Activated CD4-positive, alpha-beta T cell treated with anti-CD3 and anti-CD28 coated beads for 4 hours (primary cell): Measurements from ENCODE around the gene CTNNA2.

ENCODE experiments used
- DNase-seq, 2 donors: peaks; one replicate each; pipeline ENCODE4 v3.0.0-alpha.2; 2020

The CTNNA2 gene

DNA sequence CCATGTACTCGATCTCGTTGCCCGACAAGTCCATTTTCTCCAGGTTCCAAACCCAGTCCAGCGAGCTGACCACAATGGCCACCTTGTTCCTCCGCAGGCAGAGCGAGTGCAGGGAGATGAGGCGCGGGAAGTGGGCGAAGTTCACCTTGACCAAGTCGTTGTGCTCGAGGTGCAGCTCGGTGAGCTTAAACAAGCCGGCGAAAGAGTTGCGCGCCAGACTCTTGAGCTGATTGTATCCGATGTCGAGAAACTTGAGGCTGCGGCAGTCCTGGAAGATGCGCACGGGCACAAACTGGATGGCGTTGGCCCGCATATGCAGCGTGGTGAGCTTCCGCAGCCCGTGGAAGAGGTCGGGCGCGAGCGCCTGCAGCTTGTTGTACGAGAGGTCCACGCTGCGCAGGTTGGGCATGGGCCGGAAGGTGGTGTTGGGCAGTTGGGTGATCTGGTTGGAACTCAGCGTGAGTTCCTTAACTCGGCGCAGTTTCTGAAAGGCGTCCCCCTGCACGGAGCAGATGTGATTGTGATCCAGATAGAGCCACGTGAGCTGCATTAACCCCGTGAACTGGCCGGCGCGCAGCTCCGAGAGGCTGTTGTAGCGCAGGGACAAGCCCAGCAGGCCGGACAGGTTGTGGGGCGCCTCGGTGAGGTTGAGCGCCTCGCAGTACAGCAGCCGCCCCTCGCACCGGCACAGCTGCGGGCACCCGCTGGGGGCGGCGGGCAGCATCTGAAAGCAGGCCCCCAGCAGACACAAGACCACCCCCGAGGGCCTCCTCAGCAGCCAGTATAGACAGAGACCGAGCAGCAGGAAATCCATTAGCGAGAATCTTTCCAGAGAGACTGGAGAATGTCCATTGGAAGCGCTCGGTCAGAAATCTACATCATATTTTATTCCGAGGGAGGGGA, 790.4 kb downstream of the CTNNA2 start:
- no peak for DNase-seq

GRCh38 chr2:80303909-80304837, 791.3 kb downstream of the CTNNA2 start, which contains the start of gene LRRTM1:
TSS of gene LRRTM1 (minus strand) at chr2:80304752. CDS start at chr2:80303819, 933 bp downstream.
- DNase-seq = no peak

DNA sequence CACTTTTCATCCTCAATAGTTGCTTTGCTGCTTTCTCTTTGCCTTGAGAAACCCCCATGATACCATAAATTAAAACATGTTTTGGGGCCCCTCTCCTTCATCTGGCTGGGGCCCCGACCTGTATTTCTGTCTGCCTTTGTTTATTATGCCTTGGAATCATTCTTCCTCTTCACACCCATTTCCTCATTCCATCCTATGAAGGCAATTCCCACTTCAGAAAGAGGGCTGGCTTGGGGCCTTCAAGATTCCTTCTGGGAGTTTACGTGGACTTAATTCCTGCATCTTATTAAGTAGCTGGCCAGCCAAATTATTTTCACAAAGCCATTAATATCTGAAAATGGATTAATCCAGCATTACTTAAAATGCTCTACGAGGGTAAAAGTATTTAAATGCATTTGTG, 798.5 kb downstream of the CTNNA2 start:
- no peak for DNase-seq

DNA sequence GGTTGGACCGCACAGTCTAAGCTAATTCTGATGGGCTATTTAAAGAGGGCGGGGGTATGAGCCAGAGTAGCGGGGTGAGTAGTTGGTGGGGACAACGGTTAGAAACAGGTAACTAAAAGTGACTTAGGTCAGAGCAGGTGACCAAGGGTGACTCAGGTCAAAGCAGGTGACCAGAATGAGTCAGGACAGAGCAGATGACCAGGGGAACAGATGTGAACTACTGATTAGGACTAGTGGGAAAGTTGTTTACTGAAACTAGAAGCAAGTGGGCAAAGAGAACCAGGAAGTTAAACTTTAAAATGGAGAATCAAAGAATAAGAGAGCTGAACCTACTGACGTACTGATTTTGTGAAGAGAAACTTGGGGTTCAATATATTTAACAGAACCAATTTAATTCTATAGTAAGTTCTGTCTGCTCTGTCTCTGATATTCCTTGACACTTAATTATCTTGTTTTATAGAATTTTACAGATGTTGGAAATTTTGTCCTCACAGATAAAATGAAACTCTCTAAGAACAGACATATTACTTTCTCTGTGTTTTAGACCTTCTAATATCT, 799.5 kb downstream of the CTNNA2 start:
- no peak for DNase-seq

DNA sequence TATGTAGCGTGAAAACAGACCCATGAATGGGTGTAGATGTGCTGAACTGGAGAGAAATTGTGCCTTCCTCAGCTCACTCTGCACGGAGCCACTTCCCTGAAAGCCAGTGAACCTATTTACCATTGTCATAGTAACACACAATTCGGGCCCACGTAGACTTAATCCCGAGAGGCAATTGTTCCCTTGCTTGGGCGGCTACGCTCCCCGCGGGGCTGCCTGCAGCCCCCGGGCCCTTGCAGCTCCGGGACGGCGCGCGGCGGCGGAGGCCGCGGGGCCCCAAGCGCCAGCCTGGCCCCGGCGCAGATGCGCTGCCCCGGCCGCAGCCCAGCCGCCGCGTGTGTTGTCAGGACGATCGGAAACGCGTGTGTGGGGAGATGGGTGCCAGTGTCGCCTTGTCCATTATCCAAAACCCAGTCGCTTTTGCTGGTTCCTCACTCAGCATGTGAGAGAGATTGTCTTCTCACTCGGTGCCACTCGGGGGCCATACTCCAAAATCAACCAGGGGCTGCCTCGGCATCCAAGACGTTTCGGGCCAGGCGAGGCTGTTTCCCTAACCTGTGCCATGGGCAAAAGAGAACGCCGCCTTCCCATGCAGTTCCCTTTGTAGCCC, 809.6 kb downstream of the CTNNA2 start:
- DNase-seq = no peak

DNA sequence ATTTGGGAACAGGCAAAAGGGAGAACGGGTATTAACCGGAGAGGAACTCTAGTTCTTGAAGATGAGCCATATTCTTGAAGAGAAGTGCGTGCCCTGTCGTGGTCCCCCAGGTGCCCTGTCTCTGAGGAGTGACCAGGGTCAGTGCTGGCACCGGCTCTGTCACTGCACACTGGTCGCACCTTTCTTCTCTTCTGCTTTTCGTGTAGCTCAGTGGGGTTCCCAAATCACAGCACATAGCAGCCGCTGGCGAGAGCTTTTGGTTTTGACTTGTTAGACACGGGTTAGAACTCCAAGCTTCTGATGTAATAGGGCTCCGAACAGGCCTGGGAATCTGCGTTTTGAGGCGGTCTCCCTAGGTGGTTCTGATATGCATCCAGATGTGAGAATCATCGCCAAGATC, 810.1 kb downstream of the CTNNA2 start:
- no peak for DNase-seq

DNA sequence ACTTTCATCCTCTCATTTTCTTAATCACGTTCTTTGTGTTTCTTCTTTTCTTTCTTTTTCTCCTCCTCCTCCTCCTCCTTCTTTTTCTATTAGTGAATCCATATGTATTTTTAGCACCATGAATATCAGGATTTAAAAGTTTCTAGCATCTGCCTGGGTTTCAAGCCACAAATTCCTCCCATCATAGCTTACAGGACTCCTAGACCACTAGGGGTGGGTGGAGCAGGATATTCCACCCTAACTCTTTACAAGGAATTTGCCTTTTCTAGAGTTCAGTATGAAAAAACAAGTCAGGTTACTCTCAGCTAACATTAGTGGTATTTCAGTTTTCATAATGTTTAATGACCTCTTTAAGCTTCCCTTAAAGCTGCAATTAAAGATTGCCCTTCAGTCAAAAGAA, 810.8 kb downstream of the CTNNA2 start:
- no peak for DNase-seq

GRCh38 chr2:80324525-80324924, 811.7 kb downstream of the CTNNA2 start:
- DNase-seq = no peak

GRCh38 chr2:80326214-80326613, 813.4 kb downstream of the CTNNA2 start:
- no peak for DNase-seq

GRCh38 chr2:80326861-80327260, 814.0 kb downstream of the CTNNA2 start:
- DNase-seq = no peak

- no peak for DNase-seq
These were observed 815.3 kb downstream of the CTNNA2 start for GRCh38 chr2:80328159-80328571.

GRCh38 chr2:80329491-80329890, 816.6 kb downstream of the CTNNA2 start:
- DNase-seq = no peak

- no peak for DNase-seq
These were observed 817.9 kb downstream of the CTNNA2 start for GRCh38 chr2:80330527-80331450.

DNA sequence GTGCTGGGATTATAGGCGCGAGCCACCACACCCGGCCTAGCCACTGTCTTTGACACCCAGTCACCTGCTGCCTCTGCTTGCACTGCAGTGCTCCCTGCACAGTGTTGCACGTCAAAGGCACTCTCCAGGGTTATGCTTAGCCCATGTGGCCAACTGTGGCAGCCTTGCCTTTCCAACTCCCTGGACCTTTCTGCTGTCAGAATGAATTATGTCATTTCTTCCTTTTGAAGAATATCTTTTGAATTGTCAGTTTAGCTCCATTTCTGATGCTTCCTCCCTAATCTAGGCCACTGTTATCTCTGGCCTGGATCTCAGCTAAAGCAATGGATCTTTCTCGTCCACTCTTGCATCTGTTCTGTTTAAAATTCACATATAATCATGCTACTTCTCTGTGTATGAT, 821.0 kb downstream of the CTNNA2 start:
- DNase-seq = no peak

- DNase-seq = no peak
These were observed 822.6 kb downstream of the CTNNA2 start for GRCh38 chr2:80335411-80335810.

- no peak for DNase-seq
These were observed 825.9 kb downstream of the CTNNA2 start for GRCh38 chr2:80338794-80339193.

- no peak for DNase-seq
These were observed 827.2 kb downstream of the CTNNA2 start for GRCh38 chr2:80340022-80340421.

DNA sequence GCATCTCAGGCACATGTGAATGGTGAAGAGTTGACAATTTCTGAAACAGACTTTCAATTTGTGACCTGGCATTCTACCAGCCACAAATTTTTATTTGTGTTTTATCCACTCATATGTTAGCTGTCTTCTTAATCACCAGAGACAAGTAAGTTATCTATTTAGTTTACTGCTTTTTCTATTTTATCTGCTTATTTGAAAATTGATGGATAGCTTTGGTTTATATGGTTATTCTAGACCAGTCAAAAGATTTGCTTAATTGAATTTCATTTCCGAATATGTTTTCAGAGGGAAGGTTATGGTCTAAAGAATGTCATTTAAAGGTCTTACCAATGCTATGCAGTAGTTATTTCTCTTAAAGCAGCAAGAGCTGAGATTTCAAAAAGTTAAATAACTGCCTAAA, 835.2 kb downstream of the CTNNA2 start:
- DNase-seq = no peak

GRCh38 chr2:80348953-80349352, 836.1 kb downstream of the CTNNA2 start:
- DNase-seq = no peak

- DNase-seq = no peak
These were observed 838.4 kb downstream of the CTNNA2 start for GRCh38 chr2:80351231-80351630.

DNA sequence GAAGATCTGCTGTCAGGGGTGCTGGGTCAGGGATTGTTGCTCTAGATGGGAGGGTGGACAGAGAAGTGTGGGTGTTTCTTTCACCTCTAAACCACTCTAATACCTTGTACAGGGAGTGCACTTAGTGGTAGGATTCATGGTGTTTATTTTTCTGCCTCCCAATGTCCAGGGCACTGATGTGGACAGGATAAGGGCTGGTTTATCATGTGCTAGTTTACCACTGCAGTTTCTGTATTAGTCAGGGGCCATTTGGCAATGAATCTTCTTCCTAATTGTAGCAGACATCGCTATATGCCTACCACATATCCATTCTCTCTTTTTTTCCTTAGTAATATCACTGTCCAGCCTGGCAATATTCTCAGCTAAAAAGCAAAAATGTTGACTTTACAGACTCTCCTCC, 842.0 kb downstream of the CTNNA2 start:
- no peak for DNase-seq

DNA sequence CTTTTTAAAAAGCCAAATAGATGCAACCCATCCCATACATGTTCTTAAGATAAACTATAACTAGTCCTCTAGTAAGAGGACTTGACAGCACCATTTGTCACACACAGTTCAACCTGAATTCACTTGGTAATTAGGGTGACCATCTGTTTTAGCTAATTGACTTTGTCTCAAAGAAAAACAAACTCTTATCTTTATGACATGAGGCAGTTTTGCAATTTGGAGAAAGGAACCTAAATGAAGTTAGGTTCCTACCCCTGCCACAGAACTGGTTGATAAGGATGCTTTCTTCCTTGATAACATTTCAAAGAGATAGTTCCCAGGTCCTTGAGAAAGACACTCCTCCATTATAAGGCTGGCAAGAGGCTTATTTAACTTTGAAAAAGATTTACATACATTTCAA, 849.1 kb downstream of the CTNNA2 start:
- no peak for DNase-seq
